HepG2 (cell line): ENCODE results near the gene SYTL3. TPM values are rescaled to one million over a fixed set of nuclear protein-coding genes. Genes with fewer than 3 reads are reported as not detected.

Experiments used
- ATAC-seq: fragments of 200-7000 bp; cut with Tn5 transposase; 3 replicates; pipeline ENCODE4 v1.9.1; 2020; ENCODE audit warnings: mild to moderate bottlenecking, moderate library complexity
- BruUV-seq: library from RNA; stranded (reverse); fragments of 400-500 nt; replicated peaks from 2 replicates; lab custom pipeline; 2021; lab: Mats Ljungman, UMichigan
- CTCF ChIA-PET: fragments of 300-600 bp; formaldehyde crosslinking; extraction: SDS; loops from one replicate; lab custom pipeline; 2021; ENCODE audit warnings: low total read pairs, inconsistent platforms, low intra/inter-chr PET ratio; lab: Yijun Ruan, JAX
- POLR2A ChIA-PET: fragments of 350-600 bp; sonication (Branson Sonifier 250); formaldehyde crosslinking; loops from one replicate; lab custom pipeline; 2020; ENCODE audit warnings: antibody characterized with exemption, inconsistent platforms; lab: Yijun Ruan, JAX
- DNase-seq: peaks from one replicate; pipeline ENCODE4 v3.0.0-alpha.2; 2015; ENCODE audit warnings: low spot score
- FAIRE-seq: peaks from 3 replicates; lab custom pipeline; 2011; peaks lifted over from hg19 to GRCh38; lab: Jason Lieb, UNC
- H2AFZ ChIP-seq: one replicate; pipeline ENCODE4 v1.6.1; 2011; ENCODE audit warnings: low read length, inconsistent platforms
- H3K27ac ChIP-seq: fragments of 300-600 bp; 3 replicates; pipeline ENCODE4 v1.8.0; 2011; ENCODE audit warnings: mixed run types, mild to moderate bottlenecking, mixed read lengths, low read length, inconsistent platforms; ENCODE audit not compliant: insufficient read depth; ENCODE audit errors: extremely low read length
- H3K27me3 ChIP-seq, 2 experiments: fragments of 200-600 bp in 1 of 2; 2 replicates in 1 of 2; 3 replicates in 1 of 2; pipeline versions ENCODE4 v1.6.0 to v1.8.0; 2011; ENCODE audit warnings: low read length in 2 of 2, mild to moderate bottlenecking in 2 of 2, moderate library complexity in 2 of 2, inconsistent platforms in 1 of 2; ENCODE audit not compliant: insufficient read depth in 2 of 2, control insufficient read depth in 1 of 2
- H3K36me3 ChIP-seq, 2 experiments: fragments of 200-600 bp in 1 of 2; replicated peaks in 1 of 2; 2 replicates in 1 of 2; 3 replicates in 1 of 2; pipeline versions ENCODE4 v1.5.1 to v1.8.0; 2011; ENCODE audit warnings: low read length in 2 of 2, inconsistent platforms in 1 of 2; ENCODE audit not compliant: insufficient read depth in 2 of 2, control insufficient read depth in 1 of 2
- H3K4me1 ChIP-seq: 2 replicates; pipeline ENCODE4 v1.5.1; 2012; ENCODE audit warnings: low read length, inconsistent platforms; ENCODE audit not compliant: insufficient read depth
- H3K4me2 ChIP-seq: 2 replicates; pipeline ENCODE4 v1.6.0; 2011; ENCODE audit warnings: low read depth, low read length, inconsistent platforms
- H3K4me3 ChIP-seq, 3 experiments: fragments of 200-600 bp in 1 of 3; sonication (generic), shearing (Covaris generic) in 1 of 3; replicated peaks in 1 of 3; 2 replicates each; pipeline ENCODE4 v1.5.1; 2011 to 2016; ENCODE audit warnings: low read length in 3 of 3, inconsistent platforms in 2 of 3, low read depth in 2 of 3, mild to moderate bottlenecking in 2 of 3, control low read depth in 1 of 3, mixed read lengths in 1 of 3; ENCODE audit not compliant: insufficient read depth in 1 of 3
- H3K79me2 ChIP-seq: one replicate; pipeline ENCODE4 v1.6.1; 2011; ENCODE audit warnings: low read length, inconsistent platforms; ENCODE audit not compliant: insufficient read depth
- H3K9ac ChIP-seq: 2 replicates; pipeline ENCODE4 v1.6.0; 2011; ENCODE audit warnings: mild to moderate bottlenecking, low read depth, low read length, inconsistent platforms; ENCODE audit not compliant: insufficient read depth
- H3K9me3 ChIP-seq: 2 replicates; pipeline ENCODE4 v1.5.1; 2012; ENCODE audit warnings: mild to moderate bottlenecking, low read length
- H4K20me1 ChIP-seq: 2 replicates; pipeline ENCODE4 v1.6.0; 2011; ENCODE audit warnings: inconsistent platforms, mild to moderate bottlenecking, low read length, moderate library complexity; ENCODE audit not compliant: insufficient read depth
- GLI4 ChIP-seq: sonication (generic); formaldehyde crosslinking; IDR thresholded peaks from 2 replicates; pipeline ENCODE4 v1.5.1; 2020; ENCODE audit warnings: missing genetic modification reagents, mild to moderate bottlenecking, moderate library complexity, borderline replicate concordance
- POLR2AphosphoS5 ChIP-seq: IDR thresholded peaks from 2 replicates; pipeline ENCODE4 v1.6.1; 2012; ENCODE audit warnings: low read depth, low read length
- RAD21 ChIP-seq: fragments of 450-650 bp; formaldehyde crosslinking; IDR thresholded peaks from 2 replicates; pipeline ENCODE4 v1.5.0; 2020; ENCODE audit warnings: mild to moderate bottlenecking
- SRF ChIP-seq: IDR thresholded peaks from 2 replicates; pipeline ENCODE4 v1.6.1; 2011; ENCODE audit warnings: mild to moderate bottlenecking, low read depth, low read length, moderate library complexity
- ZFY ChIP-seq: sonication (generic); formaldehyde crosslinking; IDR thresholded peaks from 2 replicates; pipeline ENCODE4 v1.4.0; 2020; ENCODE audit warnings: missing genetic modification reagents
- ZNF510 ChIP-seq: sonication (generic); formaldehyde crosslinking; IDR thresholded peaks from 2 replicates; pipeline ENCODE4 v1.4.0; 2020; ENCODE audit warnings: low read depth, mild to moderate bottlenecking, missing genetic modification reagents
- ZNF678 ChIP-seq: sonication (generic); formaldehyde crosslinking; IDR thresholded peaks from 2 replicates; pipeline ENCODE4 v1.4.0; 2020; ENCODE audit warnings: mild to moderate bottlenecking, missing genetic modification reagents
- WGBS: methylation state at CpG from one replicate; pipeline ENCODE4 v1.1.6; 2017; ENCODE audit warnings: low lambda C conversion rate; 5-methylcytosine and 5-hydroxymethylcytosine counted together
- in situ Hi-C: cut with HindIII; loops from 2 replicates; pipeline ENCODE4 v1.10.0; 2017; ENCODE audit warnings: low pct_unique_long_range_greater_than_20kb; ENCODE audit not compliant: extremely low pct_ligation_motif_present
- intact Hi-C: fragments of 100-400 bp; cut with micrococcal nuclease; formaldehyde crosslinking; loops from one replicate; pipeline ENCODE4 v1.10.0; 2022; ENCODE audit not compliant: unreplicated experiment
- polyA plus RNA-seq, 8 experiments: library from polyadenylated mRNA; depleted of rRNA in 3 of 8; stranded (reverse) in 7 of 8; unstranded in 1 of 8; fragments of >200 nt; fragmentation: Illumina TruSeq in 4 of 8; extraction: Trizol in 4 of 8; gene quantifications; 2 replicates each; pipeline versions ENCODE4 v1.2.1 to v1.2.3, GENCODE V29; 2011 to 2016; ENCODE audit warnings: low read depth in 4 of 8, missing spikeins in 1 of 8, mixed read lengths in 1 of 8; ENCODE audit not compliant: insufficient read depth in 1 of 8
- total RNA-seq, 5 experiments: library from RNA; depleted of rRNA; stranded (reverse); fragments of >200 nt; fragmentation: Illumina TruSeq; extraction: Trizol; gene quantifications; 2 replicates each; pipeline ENCODE4 v1.2.3, GENCODE V29; 2016; ENCODE audit warnings: low read depth in 1 of 5
- TF ChIP-seq, protein P1 (sequence below): sonication (generic); formaldehyde crosslinking; IDR thresholded peaks from 2 replicates; pipeline ENCODE4 v1.5.0; 2020; ENCODE audit warnings: missing genetic modification reagents
- TF ChIP-seq, protein P2 (sequence below): sonication (generic); formaldehyde crosslinking; conservative IDR thresholded peaks from 2 replicates; pipeline ENCODE4 v1.5.0; 2020; ENCODE audit warnings: missing genetic modification reagents

Gene SYTL3
- total and polyA plus RNA-seq, 2 of the 13 experiments (the other 11 are each of a cell fraction or from before 2014, with no cell fraction given) = 0.11 to 0.28 TPM

DNA sequence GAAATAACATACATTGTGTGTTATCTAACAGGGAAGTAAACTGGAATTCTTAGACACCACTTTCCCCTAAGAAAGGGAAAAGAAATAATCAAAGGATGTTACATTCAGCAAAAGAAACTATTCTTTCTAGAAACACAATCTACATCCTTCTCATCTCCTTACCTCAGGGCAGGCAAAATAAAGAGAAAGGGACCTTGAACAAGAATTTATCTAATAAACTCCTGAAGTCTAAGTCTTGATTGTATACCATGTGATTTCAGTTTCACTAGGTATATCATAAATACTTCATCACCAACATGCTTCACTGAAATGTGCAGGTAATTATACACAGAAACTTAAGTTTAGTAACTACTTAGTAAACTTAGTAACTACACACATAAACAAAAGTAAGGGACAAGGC is 154.4 kb downstream of the SYTL3 start:
- Histone ChIP-seq H3K9ac (no peak overlapping the region), H3K36me3 (no peaks in the 10 kb centered on the region; a peak in 1 of 5 replicates), H2AFZ (no peak overlapping the region), H3K4me3 (no peak overlapping the region), H3K27ac (no peak overlapping the region), H3K4me1 (peaks cover 65% of the 10 kb centered on the region), H3K79me2 (peaks cover 68% of the 10 kb centered on the region), H3K27me3 (no peaks in the 10 kb centered on the region), H3K4me2 (no peak overlapping the region), H3K9me3 (no peaks in the 10 kb centered on the region), H4K20me1 (peaks cover 16% of the 10 kb centered on the region)
- POLR2A ChIA-PET = no interaction called here
- intact Hi-C loops = no loop called here
- ATAC-seq = no peak
- BruUV-seq = no TSS peak
- no peak for DNase-seq
- FAIRE-seq = no peak
- in situ Hi-C loops = no loop called here
- no peak for TF ChIP-seq GLI4 (CRISPR knock-in tag)
- TF ChIP-seq RAD21 (CRISPR knock-in tag) = no peak
- TF ChIP-seq, protein P1, sequence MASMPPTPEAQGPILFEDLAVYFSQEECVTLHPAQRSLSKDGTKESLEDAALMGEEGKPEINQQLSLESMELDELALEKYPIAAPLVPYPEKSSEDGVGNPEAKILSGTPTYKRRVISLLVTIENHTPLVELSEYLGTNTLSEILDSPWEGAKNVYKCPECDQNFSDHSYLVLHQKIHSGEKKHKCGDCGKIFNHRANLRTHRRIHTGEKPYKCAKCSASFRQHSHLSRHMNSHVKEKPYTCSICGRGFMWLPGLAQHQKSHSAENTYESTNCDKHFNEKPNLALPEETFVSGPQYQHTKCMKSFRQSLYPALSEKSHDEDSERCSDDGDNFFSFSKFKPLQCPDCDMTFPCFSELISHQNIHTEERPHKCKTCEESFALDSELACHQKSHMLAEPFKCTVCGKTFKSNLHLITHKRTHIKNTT = no peak
- TF ChIP-seq ZNF678 = no peak
- CTCF ChIA-PET = no interaction called here

DNA sequence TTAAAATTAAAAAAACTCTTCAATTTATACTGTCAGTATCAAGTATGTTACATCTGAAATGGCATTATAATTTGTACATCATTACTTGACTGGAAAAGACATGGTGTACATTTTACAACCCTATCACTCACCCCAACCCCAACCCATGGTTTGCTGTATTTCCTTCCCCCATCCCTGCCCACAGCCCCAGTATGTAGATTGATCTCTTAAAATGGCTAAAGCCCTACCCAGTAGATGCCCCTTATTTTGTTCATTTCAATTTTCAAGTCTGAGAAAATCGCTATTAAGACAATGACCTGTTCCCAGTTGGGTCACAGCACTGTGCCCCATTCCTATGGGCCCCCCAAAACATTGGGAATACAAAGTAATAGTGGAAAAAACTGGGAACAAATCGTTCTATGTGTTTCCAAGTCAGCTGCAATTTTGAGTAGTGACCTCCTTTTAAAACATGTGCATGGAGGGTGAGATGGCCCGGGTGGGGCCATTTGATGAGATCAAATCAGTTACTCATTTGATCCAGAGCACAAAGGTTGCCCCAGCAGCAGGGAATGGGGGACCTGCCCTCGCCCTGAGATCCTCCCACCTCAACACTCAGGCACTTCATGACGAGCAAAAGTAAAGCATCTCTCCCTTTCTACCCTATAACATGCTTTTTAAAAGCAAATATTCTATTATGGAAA is 156.0 kb downstream of the SYTL3 start:
- ChIA-PET CTCF (no interaction called here), POLR2A (no interaction called here)
- H3K79me2 ChIP-seq = peaks cover 68% of the 10 kb centered on the region
- H3K4me2 ChIP-seq = no peak overlapping the region
- H3K36me3 ChIP-seq = no peaks in the 10 kb centered on the region; a peak in 1 of 5 replicates
- intact Hi-C loops = no loop called here
- in situ Hi-C loops = no loop called here
- no TSS peak for BruUV-seq
- no peak overlapping the region for H3K27ac ChIP-seq
- ATAC-seq = no peak
- DNase-seq = no peak
- 94% methylated on average over 5 of the region's 5 CpGs for WGBS
- H2AFZ ChIP-seq = no peak overlapping the region
- H3K27me3 ChIP-seq = no peaks in the 10 kb centered on the region
- no peak overlapping the region for H3K9ac ChIP-seq
- no peak for FAIRE-seq
- H4K20me1 ChIP-seq = peaks cover 13% of the 10 kb centered on the region; the same call in 1 of the 2 replicates
- H3K4me3 ChIP-seq = no peak overlapping the region
- no peaks in the 10 kb centered on the region for H3K9me3 ChIP-seq
- H3K4me1 ChIP-seq = peaks cover 65% of the 10 kb centered on the region
- no peak for TF ChIP-seq SRF
- TF ChIP-seq ZFY = no peak
- TF ChIP-seq ZNF510 = no peak
- no peak for TF ChIP-seq POLR2AphosphoS5
- TF ChIP-seq, protein P2, sequence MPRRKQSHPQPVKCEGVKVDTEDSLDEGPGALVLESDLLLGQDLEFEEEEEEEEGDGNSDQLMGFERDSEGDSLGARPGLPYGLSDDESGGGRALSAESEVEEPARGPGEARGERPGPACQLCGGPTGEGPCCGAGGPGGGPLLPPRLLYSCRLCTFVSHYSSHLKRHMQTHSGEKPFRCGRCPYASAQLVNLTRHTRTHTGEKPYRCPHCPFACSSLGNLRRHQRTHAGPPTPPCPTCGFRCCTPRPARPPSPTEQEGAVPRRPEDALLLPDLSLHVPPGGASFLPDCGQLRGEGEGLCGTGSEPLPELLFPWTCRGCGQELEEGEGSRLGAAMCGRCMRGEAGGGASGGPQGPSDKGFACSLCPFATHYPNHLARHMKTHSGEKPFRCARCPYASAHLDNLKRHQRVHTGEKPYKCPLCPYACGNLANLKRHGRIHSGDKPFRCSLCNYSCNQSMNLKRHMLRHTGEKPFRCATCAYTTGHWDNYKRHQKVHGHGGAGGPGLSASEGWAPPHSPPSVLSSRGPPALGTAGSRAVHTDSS = no peak
